HEK293 (cell line): ENCODE measurements around the gene STON2.

Experiments
- EGR2 ChIP-seq: fragments of 450-650 bp; formaldehyde crosslinking; IDR thresholded peaks from 2 replicates; pipeline ENCODE4 v1.5.1; 2016; ENCODE audit warnings: low read depth, missing biosample characterization, missing genetic modification characterization
- FEZF1 ChIP-seq: fragments of 450-650 bp; formaldehyde crosslinking; IDR thresholded peaks from 2 replicates; pipeline ENCODE4 v1.5.1; 2016; ENCODE audit warnings: missing biosample characterization, missing genetic modification characterization
- KLF16 ChIP-seq: fragments of 450-650 bp; formaldehyde crosslinking; IDR thresholded peaks from 2 replicates; pipeline ENCODE4 v1.5.1; 2017; ENCODE audit warnings: missing biosample characterization, missing genetic modification characterization
- KLF8 ChIP-seq: fragments of 450-650 bp; formaldehyde crosslinking; IDR thresholded peaks from 2 replicates; pipeline ENCODE4 v1.5.1; 2016; ENCODE audit warnings: missing biosample characterization, missing genetic modification characterization
- SP7 ChIP-seq: fragments of 450-650 bp; formaldehyde crosslinking; IDR thresholded peaks from 2 replicates; pipeline ENCODE4 v1.5.1; 2016; ENCODE audit warnings: missing biosample characterization, missing genetic modification characterization
- ZBTB8A ChIP-seq: fragments of 450-650 bp; formaldehyde crosslinking; IDR thresholded peaks from 2 replicates; pipeline ENCODE4 v1.5.1; 2016; ENCODE audit warnings: missing biosample characterization, missing genetic modification characterization
- ZEB2 ChIP-seq: fragments of 450-650 bp; formaldehyde crosslinking; IDR thresholded peaks from 2 replicates; pipeline ENCODE4 v1.5.1; 2016; ENCODE audit warnings: missing biosample characterization, missing genetic modification characterization
- ZNF140 ChIP-seq: fragments of 450-650 bp; formaldehyde crosslinking; IDR thresholded peaks from 2 replicates; pipeline ENCODE4 v1.5.1; 2016; ENCODE audit warnings: missing biosample characterization, missing genetic modification characterization
- ZNF274 ChIP-seq, 2 experiments: fragments of 200-500 bp in 1 of 2; fragments of 450-650 bp in 1 of 2; sonication (Bioruptor generic) in 1 of 2; formaldehyde crosslinking in 1 of 2; IDR thresholded peaks; 2 replicates each; pipeline versions ENCODE4 v1.5.1 to v1.6.1; 2014 to 2016; ENCODE audit warnings: borderline replicate concordance in 1 of 2, inconsistent platforms in 1 of 2, low read length in 1 of 2, missing biosample characterization in 1 of 2, missing genetic modification characterization in 1 of 2
- ZNF501 ChIP-seq: fragments of 450-650 bp; formaldehyde crosslinking; IDR thresholded peaks from 2 replicates; pipeline ENCODE4 v1.5.1; 2016; ENCODE audit warnings: missing biosample characterization, missing genetic modification characterization
- ZNF561 ChIP-seq: fragments of 450-650 bp; IDR thresholded peaks from 2 replicates; pipeline ENCODE4 v1.5.1; 2018; ENCODE audit warnings: missing biosample characterization, missing genetic modification characterization, borderline replicate concordance
- ZNF600 ChIP-seq: fragments of 450-650 bp; formaldehyde crosslinking; IDR thresholded peaks from 2 replicates; pipeline ENCODE4 v1.5.1; 2016; ENCODE audit warnings: missing biosample characterization, missing genetic modification characterization
- ZNF777 ChIP-seq: fragments of 450-650 bp; formaldehyde crosslinking; IDR thresholded peaks from 2 replicates; pipeline ENCODE4 v1.5.1; 2017; ENCODE audit warnings: missing biosample characterization, missing genetic modification characterization, borderline replicate concordance
- TF ChIP-seq, protein P1 (sequence below): fragments of 450-650 bp; formaldehyde crosslinking; IDR thresholded peaks from 2 replicates; pipeline ENCODE4 v1.5.1; 2017; ENCODE audit warnings: missing biosample characterization, missing genetic modification characterization
- TF ChIP-seq, protein P2 (sequence below): fragments of 450-650 bp; formaldehyde crosslinking; IDR thresholded peaks from 2 replicates; pipeline ENCODE4 v1.5.1; 2016; ENCODE audit warnings: missing biosample characterization, missing genetic modification characterization
- TF ChIP-seq, protein P3 (sequence below): fragments of 450-650 bp; formaldehyde crosslinking; IDR thresholded peaks from 2 replicates; pipeline ENCODE4 v1.5.1; 2016; ENCODE audit warnings: missing biosample characterization, missing genetic modification characterization
- TF ChIP-seq, protein P4 (sequence below): fragments of 450-650 bp; formaldehyde crosslinking; IDR thresholded peaks from 2 replicates; pipeline ENCODE4 v1.5.1; 2016; ENCODE audit warnings: missing biosample characterization, missing genetic modification characterization
- TF ChIP-seq, protein P5 (sequence below): fragments of 450-650 bp; formaldehyde crosslinking; optimal IDR thresholded peaks from 2 replicates; pipeline ENCODE3; 2016; ENCODE audit warnings: missing biosample characterization, mild to moderate bottlenecking, missing genetic modification characterization
- TF ChIP-seq, protein P6 (sequence below): fragments of 450-650 bp; formaldehyde crosslinking; IDR thresholded peaks from 2 replicates; pipeline ENCODE4 v1.5.1; 2016; ENCODE audit warnings: missing biosample characterization, missing genetic modification characterization

STON2 gene

DNA sequence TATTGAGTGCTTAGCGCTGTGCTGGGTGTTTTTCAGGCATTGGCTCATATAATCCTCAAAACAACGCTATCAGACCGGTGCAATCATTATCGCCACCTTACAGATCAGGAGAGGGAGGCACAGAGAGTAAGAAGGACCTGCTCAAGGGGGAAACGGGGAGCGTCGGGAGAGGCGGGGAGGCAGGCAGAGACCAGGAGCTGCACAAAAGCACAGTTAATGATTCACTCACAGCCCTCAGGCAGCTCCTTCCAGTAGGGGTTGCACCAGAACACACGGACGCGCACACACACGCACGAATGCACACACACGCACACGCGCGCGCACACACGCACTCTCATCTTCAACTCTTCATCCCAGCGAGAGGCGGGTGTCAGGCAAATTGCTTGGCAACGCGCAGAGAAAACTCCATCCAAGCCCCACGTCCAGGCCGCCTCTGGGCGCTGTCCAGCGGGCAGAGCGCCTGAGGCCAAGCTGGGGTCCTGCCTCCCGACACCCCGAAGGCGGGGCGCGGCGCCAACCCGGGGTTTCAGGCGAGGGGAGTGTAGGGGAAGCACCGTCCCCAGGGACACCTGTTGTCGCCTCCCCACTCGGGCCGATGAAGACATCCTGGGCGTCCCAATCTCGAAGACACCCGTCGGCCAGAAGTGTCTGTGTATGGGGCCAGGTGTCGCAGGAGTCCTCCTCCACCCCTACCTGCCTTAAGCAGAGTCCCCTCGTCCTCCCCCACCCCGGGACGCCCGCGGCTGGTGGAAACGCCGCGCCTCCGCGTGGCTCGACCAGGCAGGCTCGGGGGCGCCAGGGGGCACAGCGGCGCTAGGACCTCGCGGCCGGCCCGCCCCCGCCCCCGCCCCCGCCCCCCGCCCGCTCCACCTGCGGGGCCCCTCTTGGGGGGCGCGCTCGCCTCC is 35.5 kb upstream of the STON2 start (continued):
- TF ChIP-seq, protein P1, sequence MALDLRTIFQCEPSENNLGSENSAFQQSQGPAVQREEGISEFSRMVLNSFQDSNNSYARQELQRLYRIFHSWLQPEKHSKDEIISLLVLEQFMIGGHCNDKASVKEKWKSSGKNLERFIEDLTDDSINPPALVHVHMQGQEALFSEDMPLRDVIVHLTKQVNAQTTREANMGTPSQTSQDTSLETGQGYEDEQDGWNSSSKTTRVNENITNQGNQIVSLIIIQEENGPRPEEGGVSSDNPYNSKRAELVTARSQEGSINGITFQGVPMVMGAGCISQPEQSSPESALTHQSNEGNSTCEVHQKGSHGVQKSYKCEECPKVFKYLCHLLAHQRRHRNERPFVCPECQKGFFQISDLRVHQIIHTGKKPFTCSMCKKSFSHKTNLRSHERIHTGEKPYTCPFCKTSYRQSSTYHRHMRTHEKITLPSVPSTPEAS (tag by site-specific recombination) = peak; percentile 96
- TF ChIP-seq, protein P2, sequence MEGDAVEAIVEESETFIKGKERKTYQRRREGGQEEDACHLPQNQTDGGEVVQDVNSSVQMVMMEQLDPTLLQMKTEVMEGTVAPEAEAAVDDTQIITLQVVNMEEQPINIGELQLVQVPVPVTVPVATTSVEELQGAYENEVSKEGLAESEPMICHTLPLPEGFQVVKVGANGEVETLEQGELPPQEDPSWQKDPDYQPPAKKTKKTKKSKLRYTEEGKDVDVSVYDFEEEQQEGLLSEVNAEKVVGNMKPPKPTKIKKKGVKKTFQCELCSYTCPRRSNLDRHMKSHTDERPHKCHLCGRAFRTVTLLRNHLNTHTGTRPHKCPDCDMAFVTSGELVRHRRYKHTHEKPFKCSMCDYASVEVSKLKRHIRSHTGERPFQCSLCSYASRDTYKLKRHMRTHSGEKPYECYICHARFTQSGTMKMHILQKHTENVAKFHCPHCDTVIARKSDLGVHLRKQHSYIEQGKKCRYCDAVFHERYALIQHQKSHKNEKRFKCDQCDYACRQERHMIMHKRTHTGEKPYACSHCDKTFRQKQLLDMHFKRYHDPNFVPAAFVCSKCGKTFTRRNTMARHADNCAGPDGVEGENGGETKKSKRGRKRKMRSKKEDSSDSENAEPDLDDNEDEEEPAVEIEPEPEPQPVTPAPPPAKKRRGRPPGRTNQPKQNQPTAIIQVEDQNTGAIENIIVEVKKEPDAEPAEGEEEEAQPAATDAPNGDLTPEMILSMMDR (tag by site-specific recombination) = no peak
- peak; percentile 56 for TF ChIP-seq ZBTB8A (tag by site-specific recombination)
- TF ChIP-seq SP7 (tag by site-specific recombination) = 0 out of 2 replicates have a peak, but pooled peaks have one; percentile 30
- TF ChIP-seq ZNF561 (tag by site-specific recombination) = 0 out of 2 replicates have a peak, but pooled peaks have one; percentile 7
- no peak for TF ChIP-seq ZNF140 (tag by site-specific recombination)
- TF ChIP-seq, protein P3, sequence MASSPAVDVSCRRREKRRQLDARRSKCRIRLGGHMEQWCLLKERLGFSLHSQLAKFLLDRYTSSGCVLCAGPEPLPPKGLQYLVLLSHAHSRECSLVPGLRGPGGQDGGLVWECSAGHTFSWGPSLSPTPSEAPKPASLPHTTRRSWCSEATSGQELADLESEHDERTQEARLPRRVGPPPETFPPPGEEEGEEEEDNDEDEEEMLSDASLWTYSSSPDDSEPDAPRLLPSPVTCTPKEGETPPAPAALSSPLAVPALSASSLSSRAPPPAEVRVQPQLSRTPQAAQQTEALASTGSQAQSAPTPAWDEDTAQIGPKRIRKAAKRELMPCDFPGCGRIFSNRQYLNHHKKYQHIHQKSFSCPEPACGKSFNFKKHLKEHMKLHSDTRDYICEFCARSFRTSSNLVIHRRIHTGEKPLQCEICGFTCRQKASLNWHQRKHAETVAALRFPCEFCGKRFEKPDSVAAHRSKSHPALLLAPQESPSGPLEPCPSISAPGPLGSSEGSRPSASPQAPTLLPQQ (tag by site-specific recombination) = 0 out of 2 replicates have a peak, but pooled peaks have one; percentile 6
- TF ChIP-seq, protein P4, sequence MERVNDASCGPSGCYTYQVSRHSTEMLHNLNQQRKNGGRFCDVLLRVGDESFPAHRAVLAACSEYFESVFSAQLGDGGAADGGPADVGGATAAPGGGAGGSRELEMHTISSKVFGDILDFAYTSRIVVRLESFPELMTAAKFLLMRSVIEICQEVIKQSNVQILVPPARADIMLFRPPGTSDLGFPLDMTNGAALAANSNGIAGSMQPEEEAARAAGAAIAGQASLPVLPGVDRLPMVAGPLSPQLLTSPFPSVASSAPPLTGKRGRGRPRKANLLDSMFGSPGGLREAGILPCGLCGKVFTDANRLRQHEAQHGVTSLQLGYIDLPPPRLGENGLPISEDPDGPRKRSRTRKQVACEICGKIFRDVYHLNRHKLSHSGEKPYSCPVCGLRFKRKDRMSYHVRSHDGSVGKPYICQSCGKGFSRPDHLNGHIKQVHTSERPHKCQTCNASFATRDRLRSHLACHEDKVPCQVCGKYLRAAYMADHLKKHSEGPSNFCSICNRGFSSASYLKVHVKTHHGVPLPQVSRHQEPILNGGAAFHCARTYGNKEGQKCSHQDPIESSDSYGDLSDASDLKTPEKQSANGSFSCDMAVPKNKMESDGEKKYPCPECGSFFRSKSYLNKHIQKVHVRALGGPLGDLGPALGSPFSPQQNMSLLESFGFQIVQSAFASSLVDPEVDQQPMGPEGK (tag by site-specific recombination) = peak; percentile 14; the same call in 1 of the 2 replicates
- peak; percentile 72; the same call in 1 of the 2 replicates for TF ChIP-seq ZNF777 (tag by site-specific recombination)
- TF ChIP-seq, protein P5, sequence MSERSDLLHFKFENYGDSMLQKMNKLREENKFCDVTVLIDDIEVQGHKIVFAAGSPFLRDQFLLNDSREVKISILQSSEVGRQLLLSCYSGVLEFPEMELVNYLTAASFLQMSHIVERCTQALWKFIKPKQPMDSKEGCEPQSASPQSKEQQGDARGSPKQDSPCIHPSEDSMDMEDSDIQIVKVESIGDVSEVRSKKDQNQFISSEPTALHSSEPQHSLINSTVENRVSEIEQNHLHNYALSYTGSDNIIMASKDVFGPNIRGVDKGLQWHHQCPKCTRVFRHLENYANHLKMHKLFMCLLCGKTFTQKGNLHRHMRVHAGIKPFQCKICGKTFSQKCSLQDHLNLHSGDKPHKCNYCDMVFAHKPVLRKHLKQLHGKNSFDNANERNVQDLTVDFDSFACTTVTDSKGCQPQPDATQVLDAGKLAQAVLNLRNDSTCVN (tag by site-specific recombination) = peak; percentile 94
- 0 out of 2 replicates have a peak, but pooled peaks have one; percentile 52 for TF ChIP-seq ZNF501 (tag by site-specific recombination)
- peak; percentile 40; the same call in 1 of the 2 replicates for TF ChIP-seq KLF16 (tag by site-specific recombination)
- TF ChIP-seq ZNF600 (tag by site-specific recombination) = 0 out of 2 replicates have a peak, but pooled peaks have one; percentile 44
- no peak for TF ChIP-seq KLF8 (tag by site-specific recombination)
- TF ChIP-seq ZNF274 (IDR thresholded peaks at IDR 0.05; ENCODE audit: low read length) = no peak
- no peak for TF ChIP-seq ZNF274 (tag by site-specific recombination; IDR thresholded peaks at IDR 0.05; ENCODE audit: borderline replicate concordance)
- peak; percentile 27; the same call in 1 of the 2 replicates for TF ChIP-seq EGR2 (tag by site-specific recombination)
- TF ChIP-seq FEZF1 = peak; percentile 45
- TF ChIP-seq, protein P6, sequence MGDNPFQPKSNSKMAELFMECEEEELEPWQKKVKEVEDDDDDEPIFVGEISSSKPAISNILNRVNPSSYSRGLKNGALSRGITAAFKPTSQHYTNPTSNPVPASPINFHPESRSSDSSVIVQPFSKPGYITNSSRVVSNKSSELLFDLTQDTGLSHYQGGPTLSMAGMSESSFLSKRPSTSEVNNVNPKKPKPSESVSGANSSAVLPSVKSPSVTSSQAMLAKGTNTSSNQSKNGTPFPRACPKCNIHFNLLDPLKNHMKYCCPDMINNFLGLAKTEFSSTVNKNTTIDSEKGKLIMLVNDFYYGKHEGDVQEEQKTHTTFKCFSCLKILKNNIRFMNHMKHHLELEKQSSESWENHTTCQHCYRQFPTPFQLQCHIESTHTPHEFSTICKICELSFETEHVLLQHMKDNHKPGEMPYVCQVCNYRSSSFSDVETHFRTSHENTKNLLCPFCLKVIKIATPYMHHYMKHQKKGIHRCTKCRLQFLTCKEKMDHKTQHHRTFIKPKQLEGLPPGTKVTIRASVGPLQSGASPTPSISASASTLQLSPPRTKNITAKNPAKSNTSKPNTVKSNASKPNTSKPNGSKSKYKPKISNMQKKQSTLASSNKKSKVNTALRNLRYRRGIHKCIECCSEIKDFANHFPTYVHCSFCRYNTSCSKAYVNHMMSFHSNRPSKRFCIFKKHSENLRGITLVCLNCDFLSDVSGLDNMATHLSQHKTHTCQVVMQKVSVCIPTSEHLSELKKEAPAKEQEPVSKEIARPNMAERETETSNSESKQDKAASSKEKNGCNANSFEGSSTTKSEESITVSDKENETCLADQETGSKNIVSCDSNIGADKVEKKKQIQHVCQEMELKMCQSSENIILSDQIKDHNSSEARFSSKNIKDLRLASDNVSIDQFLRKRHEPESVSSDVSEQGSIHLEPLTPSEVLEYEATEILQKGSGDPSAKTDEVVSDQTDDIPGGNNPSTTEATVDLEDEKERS = no peak
- TF ChIP-seq ZEB2 = 0 out of 2 replicates have a peak, but pooled peaks have one; percentile 35
- TF ChIP-seq, all 188 proteins: peak for 31
